Measurements from ENCODE around the gene CRAMP1.

Gene CRAMP1

GRCh38 chr16:1612320-1613111 lies at the start of gene CRAMP1:
CRAMP1 (plus strand) TSS chr16:1612360; CDS start chr16:1614640, 2,280 bp downstream.
- H3K4me3 Mint-ChIP-seq = peak within 1 kb of the TSS; percentile 94
- ATAC-seq (peak; percentile 0), DNase-seq (peak; percentile 23)
- peaks cover 39% of the 10 kb centered on the region for H3K4me1 Mint-ChIP-seq
- H3K27me3 Mint-ChIP-seq = peaks cover 10% of the 10 kb centered on the region
- peak within 1 kb of the TSS; percentile 100 for H3K27ac Mint-ChIP-seq
- peaks cover 3% of the 10 kb centered on the region for H3K9me3 Mint-ChIP-seq
- H3K36me3 Mint-ChIP-seq (ENCODE audit: low read depth) = peaks cover 26% of the 10 kb centered on the region

GRCh38 chr16:1563786-1564185 lies 48.4 kb upstream of the CRAMP1 start:
- H3K9me3 Mint-ChIP-seq = no peaks in the 10 kb centered on the region
- H3K4me1 Mint-ChIP-seq = peaks cover 30% of the 10 kb centered on the region
- H3K27ac Mint-ChIP-seq = no peak overlapping the region
- DNase-seq = no peak
- no peaks in the 10 kb centered on the region for H3K36me3 Mint-ChIP-seq (ENCODE audit: low read depth)
- ATAC-seq = no peak
- no peaks in the 10 kb centered on the region for H3K27me3 Mint-ChIP-seq
- no peak overlapping the region for H3K4me3 Mint-ChIP-seq

- ATAC-seq (no peak), DNase-seq (peak; percentile 29)
- peaks cover 26% of the 10 kb centered on the region for H3K4me1 Mint-ChIP-seq
- no peak overlapping the region for H3K27ac Mint-ChIP-seq
- H3K36me3 Mint-ChIP-seq (ENCODE audit: low read depth) = no peaks in the 10 kb centered on the region
- no peaks in the 10 kb centered on the region for H3K27me3 Mint-ChIP-seq
- H3K9me3 Mint-ChIP-seq = no peaks in the 10 kb centered on the region
- no peak overlapping the region for H3K4me3 Mint-ChIP-seq
These were observed 47.8 kb upstream of the CRAMP1 start for GRCh38 chr16:1564325-1564724.

GRCh38 chr16:1565083-1565805 lies 46.9 kb upstream of the CRAMP1 start:
- Mint-ChIP-seq H3K36me3 (ENCODE audit: low read depth) (no peaks in the 10 kb centered on the region), H3K4me1 (peaks cover 17% of the 10 kb centered on the region), H3K27me3 (no peaks in the 10 kb centered on the region), H3K4me3 (no peak overlapping the region), H3K9me3 (no peaks in the 10 kb centered on the region), H3K27ac (no peak overlapping the region)
- DNase-seq (no peak), ATAC-seq (no peak)

- no peak overlapping the region for H3K4me3 Mint-ChIP-seq
- no peaks in the 10 kb centered on the region for H3K4me1 Mint-ChIP-seq
- no peak for ATAC-seq
- no peaks in the 10 kb centered on the region for H3K9me3 Mint-ChIP-seq
- H3K36me3 Mint-ChIP-seq (ENCODE audit: low read depth) = peaks cover 3% of the 10 kb centered on the region
- no peaks in the 10 kb centered on the region for H3K27me3 Mint-ChIP-seq
- H3K27ac Mint-ChIP-seq = no peak overlapping the region
- no peak for DNase-seq
These were observed 44.2 kb upstream of the CRAMP1 start for GRCh38 chr16:1567988-1568387.

GRCh38 chr16:1571012-1571671 lies 41.0 kb upstream of the CRAMP1 start:
- ATAC-seq (no peak), DNase-seq (no peak)
- no peak overlapping the region for H3K27ac Mint-ChIP-seq
- no peaks in the 10 kb centered on the region for H3K27me3 Mint-ChIP-seq
- no peaks in the 10 kb centered on the region for H3K9me3 Mint-ChIP-seq
- H3K36me3 Mint-ChIP-seq (ENCODE audit: low read depth) = peaks cover 4% of the 10 kb centered on the region
- no peak overlapping the region for H3K4me3 Mint-ChIP-seq
- no peaks in the 10 kb centered on the region for H3K4me1 Mint-ChIP-seq

- Mint-ChIP-seq H3K9me3 (no peaks in the 10 kb centered on the region), H3K4me1 (no peaks in the 10 kb centered on the region), H3K4me3 (no peak overlapping the region), H3K27me3 (no peaks in the 10 kb centered on the region), H3K27ac (no peak overlapping the region), H3K36me3 (ENCODE audit: low read depth) (peaks cover 4% of the 10 kb centered on the region)
- ATAC-seq (no peak), DNase-seq (no peak)
These were observed 39.5 kb upstream of the CRAMP1 start for GRCh38 chr16:1572673-1573072.

- Mint-ChIP-seq H3K27ac (no peak overlapping the region), H3K4me3 (no peak overlapping the region), H3K9me3 (no peaks in the 10 kb centered on the region), H3K4me1 (no peaks in the 10 kb centered on the region), H3K27me3 (no peaks in the 10 kb centered on the region), H3K36me3 (ENCODE audit: low read depth) (peaks cover 4% of the 10 kb centered on the region)
- ATAC-seq = no peak
- DNase-seq = no peak
These were observed 38.9 kb upstream of the CRAMP1 start for GRCh38 chr16:1573301-1573700.

GRCh38 chr16:1575578-1575977 lies 36.6 kb upstream of the CRAMP1 start:
- H3K9me3 Mint-ChIP-seq = no peaks in the 10 kb centered on the region
- DNase-seq (no peak), ATAC-seq (no peak)
- no peak overlapping the region for H3K4me3 Mint-ChIP-seq
- no peaks in the 10 kb centered on the region for H3K27me3 Mint-ChIP-seq
- peaks cover 4% of the 10 kb centered on the region for H3K36me3 Mint-ChIP-seq (ENCODE audit: low read depth)
- H3K4me1 Mint-ChIP-seq = no peaks in the 10 kb centered on the region
- no peak overlapping the region for H3K27ac Mint-ChIP-seq

- Mint-ChIP-seq H3K4me3 (no peak overlapping the region), H3K36me3 (ENCODE audit: low read depth) (peaks cover 2% of the 10 kb centered on the region), H3K4me1 (no peaks in the 10 kb centered on the region), H3K27me3 (no peaks in the 10 kb centered on the region), H3K9me3 (no peaks in the 10 kb centered on the region), H3K27ac (no peak overlapping the region)
- ATAC-seq (no peak), DNase-seq (no peak)
These were observed 32.9 kb upstream of the CRAMP1 start for GRCh38 chr16:1579214-1579613.

GRCh38 chr16:1580256-1580655 lies 31.9 kb upstream of the CRAMP1 start:
- Mint-ChIP-seq H3K9me3 (no peaks in the 10 kb centered on the region), H3K27ac (no peak overlapping the region), H3K4me3 (no peak overlapping the region), H3K36me3 (ENCODE audit: low read depth) (peaks cover 2% of the 10 kb centered on the region), H3K4me1 (no peaks in the 10 kb centered on the region), H3K27me3 (no peaks in the 10 kb centered on the region)
- DNase-seq (no peak), ATAC-seq (no peak)

- no peaks in the 10 kb centered on the region for H3K4me1 Mint-ChIP-seq
- no peak overlapping the region for H3K27ac Mint-ChIP-seq
- H3K9me3 Mint-ChIP-seq = no peaks in the 10 kb centered on the region
- H3K4me3 Mint-ChIP-seq = no peak overlapping the region
- H3K36me3 Mint-ChIP-seq (ENCODE audit: low read depth) = no peaks in the 10 kb centered on the region
- DNase-seq (no peak), ATAC-seq (no peak)
- H3K27me3 Mint-ChIP-seq = no peaks in the 10 kb centered on the region
These were observed 31.2 kb upstream of the CRAMP1 start for GRCh38 chr16:1580956-1581355.

GRCh38 chr16:1581804-1582203 lies 30.4 kb upstream of the CRAMP1 start:
- Mint-ChIP-seq H3K27ac (no peak overlapping the region), H3K9me3 (no peaks in the 10 kb centered on the region), H3K36me3 (ENCODE audit: low read depth) (no peaks in the 10 kb centered on the region), H3K4me3 (no peak overlapping the region), H3K27me3 (no peaks in the 10 kb centered on the region), H3K4me1 (no peaks in the 10 kb centered on the region)
- ATAC-seq = no peak
- DNase-seq = no peak

GRCh38 chr16:1583180-1583579 lies 29.0 kb upstream of the CRAMP1 start:
- Mint-ChIP-seq H3K4me3 (no peak overlapping the region), H3K4me1 (no peaks in the 10 kb centered on the region), H3K9me3 (no peaks in the 10 kb centered on the region), H3K27ac (no peak overlapping the region), H3K27me3 (no peaks in the 10 kb centered on the region), H3K36me3 (ENCODE audit: low read depth) (no peaks in the 10 kb centered on the region)
- DNase-seq (no peak), ATAC-seq (no peak)
